ENCODE data around the gene MAST1.
"Not testable (repeated sequence)": the region's sequence is repeated elsewhere in the genome, so short reads cannot be mapped to it uniquely, and the experiment has no call there.

The MAST1 gene

DNA sequence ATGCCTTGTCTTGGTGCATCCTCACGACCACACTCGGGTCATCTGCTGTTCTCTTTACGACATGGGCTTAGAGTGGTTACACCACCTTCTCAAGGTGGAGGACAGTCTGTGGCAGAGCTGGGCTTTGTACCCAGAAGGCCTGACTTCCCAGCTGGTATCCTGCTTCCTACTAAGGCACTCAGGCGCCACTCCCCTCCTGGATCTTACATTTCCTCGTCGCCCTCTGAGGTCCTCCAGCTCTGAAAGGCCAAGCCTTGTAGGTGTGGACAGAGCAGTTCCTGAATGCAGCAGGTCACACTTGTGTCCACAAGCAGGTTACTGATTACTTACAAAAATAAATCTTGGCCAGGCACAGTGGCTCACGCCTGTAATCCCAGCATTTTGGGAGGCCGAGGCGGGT, 68.9 kb downstream of the MAST1 start:
- TF ChIP-seq, protein P1, sequence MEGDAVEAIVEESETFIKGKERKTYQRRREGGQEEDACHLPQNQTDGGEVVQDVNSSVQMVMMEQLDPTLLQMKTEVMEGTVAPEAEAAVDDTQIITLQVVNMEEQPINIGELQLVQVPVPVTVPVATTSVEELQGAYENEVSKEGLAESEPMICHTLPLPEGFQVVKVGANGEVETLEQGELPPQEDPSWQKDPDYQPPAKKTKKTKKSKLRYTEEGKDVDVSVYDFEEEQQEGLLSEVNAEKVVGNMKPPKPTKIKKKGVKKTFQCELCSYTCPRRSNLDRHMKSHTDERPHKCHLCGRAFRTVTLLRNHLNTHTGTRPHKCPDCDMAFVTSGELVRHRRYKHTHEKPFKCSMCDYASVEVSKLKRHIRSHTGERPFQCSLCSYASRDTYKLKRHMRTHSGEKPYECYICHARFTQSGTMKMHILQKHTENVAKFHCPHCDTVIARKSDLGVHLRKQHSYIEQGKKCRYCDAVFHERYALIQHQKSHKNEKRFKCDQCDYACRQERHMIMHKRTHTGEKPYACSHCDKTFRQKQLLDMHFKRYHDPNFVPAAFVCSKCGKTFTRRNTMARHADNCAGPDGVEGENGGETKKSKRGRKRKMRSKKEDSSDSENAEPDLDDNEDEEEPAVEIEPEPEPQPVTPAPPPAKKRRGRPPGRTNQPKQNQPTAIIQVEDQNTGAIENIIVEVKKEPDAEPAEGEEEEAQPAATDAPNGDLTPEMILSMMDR (IDR thresholded peaks at IDR 0.05; ENCODE audit: low read depth, low read length) = no peak
- no peak overlapping the region for H3K4me3 ChIP-seq (ENCODE audit: low read depth, low read length)

DNA sequence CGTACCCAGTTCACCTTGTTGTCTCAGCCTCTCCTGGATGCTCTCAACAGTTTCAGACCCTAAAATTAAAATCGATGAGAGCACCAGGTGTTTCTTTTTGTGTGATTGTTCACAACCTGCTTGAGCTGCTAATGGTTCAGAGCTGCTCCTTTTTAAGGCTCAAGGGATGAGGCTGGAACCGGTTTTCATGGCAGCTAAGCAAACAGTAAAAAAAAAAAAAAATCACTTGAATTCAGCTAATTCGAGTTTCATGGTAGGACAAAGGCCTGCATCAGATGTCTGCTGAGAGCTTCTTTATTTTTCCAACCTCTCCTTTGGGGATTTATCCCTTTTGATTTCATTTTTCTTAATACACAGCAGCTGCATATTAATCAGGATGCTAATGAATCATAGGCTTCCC, 74.3 kb downstream of the MAST1 start:
- H3K4me3 ChIP-seq (ENCODE audit: low read depth, low read length) = no peak overlapping the region
- TF ChIP-seq, protein P1 (IDR thresholded peaks at IDR 0.05; ENCODE audit: low read depth, low read length) = no peak

DNA sequence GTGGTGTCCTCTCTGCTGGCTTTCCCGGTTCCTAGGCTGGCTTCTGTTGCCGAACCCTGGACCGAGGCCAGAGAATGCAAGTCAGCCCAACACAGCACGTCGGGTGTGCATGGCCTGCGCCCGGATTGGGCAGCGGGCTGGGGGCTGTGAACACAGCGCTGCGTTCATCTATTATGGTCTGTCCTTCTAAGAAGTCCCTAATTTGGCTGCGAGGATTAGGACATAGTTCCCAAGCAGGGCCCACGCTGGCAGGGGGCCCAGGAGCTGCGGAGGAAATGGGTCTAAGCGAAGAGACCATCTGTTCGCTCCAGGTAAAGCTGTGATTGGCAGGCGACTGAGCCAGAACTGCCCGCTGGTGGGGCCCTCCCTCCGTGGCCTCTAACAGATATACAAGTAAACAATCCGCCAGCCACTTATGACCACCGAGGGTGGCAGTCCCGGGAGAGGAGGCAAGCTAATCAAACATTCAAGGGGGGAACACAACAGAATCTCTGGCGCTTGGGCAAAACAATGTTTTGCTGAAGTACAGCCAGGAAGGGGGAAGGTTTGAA, 74.8 kb downstream of the MAST1 start:
- TF ChIP-seq, protein P1 (IDR thresholded peaks at IDR 0.05; ENCODE audit: low read depth, low read length) = no peak
- no peak overlapping the region for H3K4me3 ChIP-seq (ENCODE audit: low read depth, low read length)

DNA sequence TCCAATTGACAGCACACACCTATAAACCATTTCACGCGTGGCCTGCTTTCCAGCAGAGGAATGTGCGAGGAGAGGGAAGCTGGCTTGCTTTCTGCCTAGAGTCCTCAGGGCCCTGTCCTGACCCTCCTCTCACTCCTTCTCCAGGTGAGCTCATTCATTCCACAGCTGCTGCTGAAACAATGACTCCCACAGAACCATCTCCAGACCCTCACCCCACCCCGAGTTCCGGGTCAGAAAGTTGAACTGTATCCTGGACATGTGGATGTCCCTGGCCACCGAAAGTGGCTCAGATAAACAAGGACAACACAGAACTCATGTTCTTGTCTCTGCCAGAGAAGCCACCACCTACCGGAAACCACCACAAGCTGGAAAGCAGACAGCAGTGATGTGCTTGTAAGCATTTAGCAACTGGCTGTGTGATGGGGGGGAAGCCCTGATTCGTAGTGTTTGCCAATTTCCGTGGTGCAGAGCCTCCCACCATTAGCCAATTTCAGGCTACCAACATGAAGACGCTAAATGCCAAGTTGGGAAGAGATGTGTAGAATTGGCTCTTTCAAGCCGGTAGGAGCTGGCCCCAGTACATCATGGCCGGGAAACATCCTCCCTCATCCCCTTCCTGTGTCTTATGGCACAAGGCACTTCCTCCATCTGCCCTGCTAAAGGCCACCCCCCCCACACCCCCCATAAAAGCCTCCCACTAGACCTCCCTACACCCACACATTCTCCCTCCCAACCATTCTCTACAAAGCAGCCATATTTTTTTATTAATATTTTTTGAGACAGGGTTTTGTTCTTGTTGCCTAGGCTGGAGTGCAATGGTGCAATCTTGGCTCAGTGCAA, 75.8 kb downstream of the MAST1 start:
- H3K4me3 ChIP-seq (ENCODE audit: low read depth, low read length) = no peak overlapping the region
- TF ChIP-seq, protein P1 (IDR thresholded peaks at IDR 0.05; ENCODE audit: low read depth, low read length) = no peak

DNA sequence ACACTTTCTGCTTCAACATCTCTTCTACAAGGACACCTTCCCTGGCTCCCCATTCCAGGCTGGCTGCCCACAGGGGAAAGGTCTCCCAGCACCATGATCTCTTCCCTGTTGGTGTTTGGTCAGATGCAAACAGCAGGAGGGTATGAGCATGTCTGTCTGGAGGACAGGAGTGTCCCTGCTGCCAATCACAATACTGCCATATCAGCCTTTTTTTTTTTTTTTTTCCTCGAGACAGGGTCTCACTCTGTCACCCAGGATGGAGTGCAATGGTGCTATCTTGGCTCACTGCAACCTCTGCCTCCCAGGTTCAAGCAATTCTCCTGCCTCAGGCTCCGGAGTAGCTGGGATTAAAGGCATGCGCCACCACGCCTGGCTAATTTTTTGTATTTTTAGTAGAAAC, 77.5 kb downstream of the MAST1 start:
- H3K4me3 ChIP-seq (ENCODE audit: low read depth, low read length) = not testable (repeated sequence)

DNA sequence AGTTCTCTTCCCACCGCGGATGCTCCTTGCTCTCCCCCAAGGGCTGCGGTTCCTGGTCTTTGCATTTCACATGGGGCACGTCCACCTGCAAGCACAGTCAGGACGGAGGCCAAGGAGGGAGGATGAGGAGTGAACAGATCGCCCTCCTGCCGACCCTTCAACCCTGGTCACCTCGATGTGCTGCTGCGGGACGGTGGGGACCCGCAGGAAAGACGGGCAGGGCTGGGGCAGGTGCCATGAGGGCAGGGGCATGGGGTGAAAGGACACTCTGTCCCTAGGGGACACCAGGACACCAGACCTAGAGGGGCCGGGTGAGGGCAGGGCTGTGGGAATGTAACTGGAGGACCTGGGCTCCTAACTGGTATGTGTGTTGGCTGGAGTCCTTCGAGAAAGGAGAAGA, 79.9 kb downstream of the MAST1 start:
- TF ChIP-seq, protein P1 (IDR thresholded peaks at IDR 0.05; ENCODE audit: low read depth, low read length) = no peak
- no peak overlapping the region for H3K4me3 ChIP-seq (ENCODE audit: low read depth, low read length)

DNA sequence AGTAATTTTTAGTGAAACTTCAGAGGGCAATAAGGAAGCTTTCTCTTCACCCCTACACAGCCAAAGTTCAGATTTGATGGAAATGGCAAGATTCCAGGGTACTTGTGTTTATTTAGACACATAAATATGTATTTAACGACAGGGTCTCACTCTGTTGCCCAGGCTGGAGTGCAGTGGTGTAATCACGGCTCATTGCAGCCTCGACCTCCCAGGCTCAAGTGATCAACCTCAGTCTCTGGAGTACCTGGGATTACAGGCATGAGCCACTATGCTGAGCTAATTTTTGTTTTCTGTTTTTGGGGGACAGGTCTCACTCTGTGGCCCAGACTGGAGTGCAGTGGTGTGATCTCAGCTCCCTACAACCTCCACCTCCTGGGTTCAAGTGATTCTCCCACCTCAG, 82.7 kb downstream of the MAST1 start:
- no peak overlapping the region for H3K4me3 ChIP-seq (ENCODE audit: low read depth, low read length)
- TF ChIP-seq, protein P1 (IDR thresholded peaks at IDR 0.05; ENCODE audit: low read depth, low read length) = no peak

Data from WI38 (cell line).